GM19351 (cell line): ENCODE results near the gene NRDE2.

Experiments used
- ATAC-seq: cut with Tn5 transposase; IDR thresholded peaks from one replicate; pipeline ENCODE4 v1.9.1; 2021; ENCODE audit warnings: mild to moderate bottlenecking, moderate library complexity; ENCODE audit not compliant: unreplicated experiment

NRDE2 gene

DNA sequence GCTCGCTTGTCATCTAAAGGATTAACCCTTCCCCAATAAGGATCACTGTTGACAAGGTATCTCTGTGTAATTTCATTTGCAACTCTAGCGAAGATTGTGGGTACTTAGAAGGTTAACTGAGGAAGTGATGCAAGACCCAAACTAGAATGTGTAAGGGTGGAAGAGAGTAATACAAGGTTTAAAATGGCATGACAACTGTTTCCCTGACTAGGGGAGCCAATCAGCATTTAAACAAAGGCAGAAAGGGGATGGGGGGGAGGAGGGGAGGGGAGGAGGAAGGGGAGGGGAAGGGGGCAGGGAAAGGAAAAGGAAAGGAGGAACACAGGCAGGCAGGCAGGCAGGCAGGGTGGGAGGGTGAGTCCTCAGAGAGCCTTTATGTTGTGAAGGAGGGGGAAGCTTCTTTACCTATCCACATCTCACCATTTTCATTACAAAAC lies 31.1 kb downstream of the NRDE2 start:
- ATAC-seq = no peak

- no peak for ATAC-seq
Measured at GRCh38 chr14:90299408-90299807, 32.3 kb downstream of the NRDE2 start.

DNA sequence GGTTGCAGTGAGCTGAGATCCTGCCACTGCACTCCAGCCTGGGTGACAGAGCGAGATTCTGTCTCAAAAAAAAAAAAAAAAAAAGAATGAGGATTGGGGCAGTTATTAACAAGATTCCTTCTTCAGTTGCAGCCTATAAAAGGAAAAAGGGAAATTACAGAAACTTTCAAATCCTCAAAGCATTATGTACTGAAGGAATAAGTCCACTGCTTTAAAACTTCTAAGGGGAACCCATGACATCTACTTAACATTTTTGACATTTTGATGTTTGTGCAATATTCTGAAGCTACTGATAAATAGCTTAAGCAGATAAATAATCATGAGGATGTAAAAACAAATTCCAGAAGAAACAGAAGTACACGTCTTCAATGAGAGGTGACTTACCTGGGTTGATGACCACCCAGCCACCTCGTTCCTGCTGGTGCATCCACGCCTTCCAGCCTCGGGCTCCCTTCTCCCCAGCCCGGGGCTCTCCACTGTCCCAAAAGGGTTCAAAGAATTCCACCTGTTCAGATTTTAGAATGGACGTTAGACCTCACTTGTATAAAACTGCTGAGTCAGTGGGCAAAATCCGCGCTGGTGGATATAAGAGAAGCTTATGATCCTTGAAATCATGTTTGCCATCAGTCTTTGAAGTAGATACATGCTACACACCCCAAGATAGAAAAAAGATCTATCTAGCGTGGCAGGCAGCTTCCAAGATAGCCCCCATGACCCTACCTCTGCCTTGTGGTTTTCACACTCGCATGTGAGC lies 33.7 kb downstream of the NRDE2 start:
- no peak for ATAC-seq

GRCh38 chr14:90296641-90297040 lies 35.1 kb downstream of the NRDE2 start:
- no peak for ATAC-seq

DNA sequence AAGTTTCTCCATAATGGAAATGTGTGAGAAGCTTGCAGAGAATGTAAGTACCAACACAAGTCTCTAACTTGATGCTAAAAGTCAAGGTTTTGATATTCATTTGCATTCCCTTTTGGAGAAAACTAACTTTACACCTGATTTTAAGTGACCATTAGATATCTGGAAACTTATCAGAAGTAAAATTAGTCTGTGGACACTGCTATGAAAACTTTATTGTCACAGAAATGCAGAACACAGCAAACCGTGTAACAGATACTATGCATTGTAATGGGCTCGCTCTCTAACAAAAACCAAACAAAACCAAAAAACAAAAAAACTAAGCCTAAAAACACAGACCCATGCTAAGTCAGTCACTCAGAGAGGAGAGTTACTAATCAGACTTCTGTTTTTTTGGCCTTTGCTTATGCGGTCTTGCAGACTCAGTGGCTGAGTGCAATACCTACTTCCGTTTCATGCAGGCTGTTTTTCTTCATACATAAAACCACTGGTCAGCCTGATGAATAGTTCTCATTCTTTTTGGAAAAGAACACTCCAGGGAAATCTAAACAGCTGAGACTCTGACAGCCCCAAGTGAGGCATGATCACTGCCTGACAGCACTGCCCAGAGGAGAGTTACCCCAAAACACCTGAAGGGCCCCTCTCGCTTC lies 35.7 kb downstream of the NRDE2 start:
- no peak for ATAC-seq

DNA sequence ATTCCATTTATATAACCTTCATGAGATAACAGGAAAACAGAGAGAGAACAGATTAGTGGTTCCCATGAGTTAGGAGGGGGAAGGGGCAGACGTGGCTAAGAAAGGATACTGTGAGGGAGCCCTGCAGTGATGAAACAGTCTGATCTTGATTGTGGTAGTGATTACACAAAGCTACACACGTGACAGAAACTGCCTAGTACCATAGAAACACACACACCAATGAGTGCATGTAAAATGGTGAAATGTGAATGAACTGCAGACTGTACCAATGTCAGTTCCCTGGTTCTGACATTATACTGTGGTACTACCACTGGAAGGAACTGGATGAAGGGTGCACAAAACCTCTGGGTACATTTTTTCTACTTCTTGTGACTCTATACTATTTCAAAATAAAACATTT lies 36.9 kb downstream of the NRDE2 start:
- ATAC-seq = no peak

DNA sequence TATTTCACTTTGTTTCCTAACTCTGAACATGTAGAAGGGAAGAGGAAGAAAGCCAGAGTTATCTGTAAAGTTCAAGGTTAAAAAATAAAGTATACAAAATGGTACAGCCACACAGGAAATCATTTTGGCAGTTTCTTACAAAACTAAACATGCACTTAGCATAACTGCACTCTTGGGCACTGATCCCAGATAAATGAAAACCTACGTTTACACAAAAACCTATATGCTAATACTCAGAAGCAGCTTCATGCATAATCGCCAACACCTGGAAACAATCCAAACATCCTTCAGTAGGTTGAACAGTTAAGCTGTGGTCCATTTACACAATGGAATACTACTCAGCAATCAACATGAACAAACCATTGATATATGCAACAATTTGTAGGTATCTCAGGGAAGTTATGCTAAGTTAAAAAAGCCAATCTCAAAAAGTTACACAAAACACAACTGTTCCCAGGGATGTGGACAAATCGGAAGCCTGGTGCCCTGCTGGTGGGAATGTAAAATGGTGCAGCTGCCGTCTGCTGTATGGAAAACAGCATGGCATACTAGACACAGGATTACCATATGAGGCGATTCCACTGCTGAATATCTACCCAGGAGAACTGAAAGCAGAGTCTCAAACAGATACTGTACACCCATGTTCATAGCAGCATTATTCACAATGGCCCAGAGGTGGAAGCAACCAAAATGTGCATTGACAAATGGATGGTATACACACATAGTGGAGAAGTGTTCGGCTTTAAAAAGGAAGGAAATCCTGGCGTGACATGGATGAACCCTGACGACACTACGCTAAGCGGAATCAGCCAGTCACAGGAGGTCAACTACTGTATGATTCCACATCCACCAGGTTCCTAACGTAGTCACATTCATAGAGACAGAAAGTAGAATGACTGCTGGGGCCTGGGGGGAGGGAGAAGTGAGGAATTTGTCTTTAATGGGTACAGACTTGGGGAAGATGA lies 37.7 kb downstream of the NRDE2 start:
- no peak for ATAC-seq

DNA sequence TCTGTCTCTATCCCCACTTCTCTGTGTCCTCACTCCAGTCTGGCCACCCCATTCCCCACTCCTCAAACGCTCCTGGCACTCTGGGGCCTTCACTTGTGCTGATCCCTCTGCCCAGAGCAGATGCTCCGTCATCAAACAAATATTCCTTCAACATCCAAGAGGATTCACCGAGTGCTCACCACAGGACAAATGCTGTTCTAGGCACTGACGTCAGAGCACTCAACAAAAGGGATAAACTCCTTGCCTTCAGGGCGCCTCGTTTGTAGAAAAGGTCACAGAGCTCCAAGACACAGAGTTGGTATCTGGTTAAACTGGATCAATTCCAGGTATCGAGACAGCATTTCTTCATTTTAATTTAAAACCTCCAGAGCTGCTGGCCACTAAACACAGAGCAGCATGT lies 40.0 kb downstream of the NRDE2 start:
- ATAC-seq = no peak

DNA sequence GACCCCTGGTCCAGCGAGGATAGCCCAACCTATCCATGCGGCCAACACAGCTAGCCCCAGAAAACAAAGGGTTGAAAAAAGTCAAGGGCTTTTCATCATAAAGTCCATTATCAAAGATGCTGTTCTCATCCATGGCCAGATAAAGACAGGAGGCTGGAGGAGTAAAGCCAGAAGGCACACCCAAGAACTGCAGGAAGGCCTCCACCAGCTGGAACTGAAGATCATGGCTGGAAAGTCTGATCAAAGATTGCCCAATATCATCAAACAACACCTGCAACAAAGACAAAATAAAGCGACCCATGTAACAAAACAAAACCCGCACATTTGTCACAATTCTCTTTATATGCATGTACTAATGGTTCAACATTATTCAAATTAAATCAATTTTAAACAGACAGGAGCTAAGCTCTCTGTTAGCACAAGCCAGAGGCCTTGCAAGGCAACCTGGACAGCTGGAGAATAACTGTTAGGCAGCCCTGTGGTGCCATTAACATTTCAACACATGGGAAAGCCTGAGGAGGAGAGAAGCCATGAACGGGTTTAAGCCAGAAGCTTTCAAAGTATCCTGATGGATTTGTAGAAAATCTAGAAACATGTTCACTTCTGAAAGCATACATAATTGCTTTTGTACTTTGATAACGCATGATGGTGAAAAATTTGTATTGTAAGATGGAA lies 41.3 kb downstream of the NRDE2 start:
- ATAC-seq = no peak

DNA sequence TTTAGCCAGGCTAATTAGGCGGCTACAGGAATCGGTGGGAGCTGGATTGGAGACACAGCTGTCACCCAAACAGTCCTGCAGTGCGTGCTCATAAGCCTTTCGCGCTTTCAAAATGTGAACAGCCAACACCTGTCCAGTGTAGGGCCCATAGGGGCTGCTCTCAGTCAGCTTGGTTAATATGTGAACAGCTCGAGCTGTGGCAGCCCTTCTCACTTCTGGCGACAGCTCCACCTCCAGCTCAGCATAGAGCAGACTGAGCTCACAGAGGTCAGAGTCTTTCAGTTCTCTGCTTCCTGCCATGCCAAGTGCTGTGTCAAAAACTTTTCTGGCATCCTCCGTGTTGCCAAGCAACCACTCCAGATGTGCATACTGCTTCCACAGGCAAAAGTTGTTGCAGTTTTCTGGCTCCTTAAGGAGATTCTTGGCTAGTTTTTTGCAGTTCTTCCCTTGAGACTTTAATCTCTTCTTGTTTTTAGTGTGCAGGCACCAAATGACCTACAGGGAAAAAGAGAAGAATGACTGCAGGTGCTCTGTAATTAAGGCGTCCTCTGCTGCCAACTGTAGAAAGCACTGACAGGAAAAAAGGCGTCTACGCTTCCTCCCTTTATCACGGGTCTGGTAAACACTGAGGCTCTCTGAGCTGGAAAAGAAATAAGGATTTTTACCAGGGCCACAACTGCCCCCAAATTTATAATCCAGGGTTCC lies 42.9 kb downstream of the NRDE2 start:
- no peak for ATAC-seq

GRCh38 chr14:90287791-90288190 lies 44.0 kb downstream of the NRDE2 start:
- no peak for ATAC-seq

DNA sequence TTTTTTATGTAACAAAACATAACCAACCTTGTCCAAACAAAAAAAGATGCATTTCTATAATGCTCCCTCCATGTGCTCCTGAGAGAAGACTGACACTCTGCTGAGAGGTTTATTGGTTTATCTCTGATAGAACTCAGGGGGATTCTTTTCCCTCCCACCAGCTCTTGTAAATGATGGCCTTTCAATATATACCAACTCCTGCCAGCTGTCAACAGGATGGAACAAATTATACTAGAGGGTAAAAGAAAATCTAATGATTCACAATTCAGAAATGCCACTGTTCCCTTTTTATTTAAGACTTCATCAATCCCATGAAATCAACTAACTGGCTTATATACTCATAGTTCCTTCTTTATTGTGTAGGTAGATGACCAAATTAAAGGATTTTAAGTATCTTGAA lies 50.0 kb downstream of the NRDE2 start:
- no peak for ATAC-seq

- ATAC-seq = no peak
Measured at GRCh38 chr14:90281261-90281660, 50.5 kb downstream of the NRDE2 start.

- no peak for ATAC-seq
Measured at GRCh38 chr14:90280096-90280495, 51.6 kb downstream of the NRDE2 start.

GRCh38 chr14:90278199-90279175 lies 53.3 kb downstream of the NRDE2 start:
- ATAC-seq = no peak

DNA sequence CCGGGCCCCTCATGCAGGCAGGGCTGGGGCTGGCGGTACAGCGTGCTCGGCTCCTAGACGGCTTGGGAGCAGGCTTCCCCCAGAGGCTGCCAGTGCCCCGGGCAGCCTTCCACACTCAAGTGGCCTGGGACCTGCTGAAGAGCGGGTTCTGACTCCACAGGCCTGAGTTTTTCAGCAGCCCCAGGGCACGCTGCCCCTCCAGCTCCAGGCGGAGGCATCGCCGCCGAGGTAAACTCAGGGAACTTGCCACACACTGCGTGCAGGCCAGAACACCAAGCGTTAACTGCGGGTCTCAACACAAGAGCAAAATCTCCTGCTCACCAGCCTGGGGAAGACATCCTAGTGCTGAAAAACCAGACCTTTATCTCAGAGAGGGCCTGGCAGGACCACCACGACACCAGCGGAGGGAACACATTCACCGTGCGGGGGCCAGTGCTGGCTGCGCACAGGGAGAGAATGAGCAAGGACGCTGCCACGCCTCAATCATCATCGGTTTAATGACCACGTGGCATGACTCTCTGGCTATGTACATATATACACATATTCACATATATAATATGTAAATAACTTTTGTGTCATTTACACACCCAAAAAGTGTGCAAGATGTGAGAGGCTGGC lies 54.1 kb downstream of the NRDE2 start:
- ATAC-seq = no peak

DNA sequence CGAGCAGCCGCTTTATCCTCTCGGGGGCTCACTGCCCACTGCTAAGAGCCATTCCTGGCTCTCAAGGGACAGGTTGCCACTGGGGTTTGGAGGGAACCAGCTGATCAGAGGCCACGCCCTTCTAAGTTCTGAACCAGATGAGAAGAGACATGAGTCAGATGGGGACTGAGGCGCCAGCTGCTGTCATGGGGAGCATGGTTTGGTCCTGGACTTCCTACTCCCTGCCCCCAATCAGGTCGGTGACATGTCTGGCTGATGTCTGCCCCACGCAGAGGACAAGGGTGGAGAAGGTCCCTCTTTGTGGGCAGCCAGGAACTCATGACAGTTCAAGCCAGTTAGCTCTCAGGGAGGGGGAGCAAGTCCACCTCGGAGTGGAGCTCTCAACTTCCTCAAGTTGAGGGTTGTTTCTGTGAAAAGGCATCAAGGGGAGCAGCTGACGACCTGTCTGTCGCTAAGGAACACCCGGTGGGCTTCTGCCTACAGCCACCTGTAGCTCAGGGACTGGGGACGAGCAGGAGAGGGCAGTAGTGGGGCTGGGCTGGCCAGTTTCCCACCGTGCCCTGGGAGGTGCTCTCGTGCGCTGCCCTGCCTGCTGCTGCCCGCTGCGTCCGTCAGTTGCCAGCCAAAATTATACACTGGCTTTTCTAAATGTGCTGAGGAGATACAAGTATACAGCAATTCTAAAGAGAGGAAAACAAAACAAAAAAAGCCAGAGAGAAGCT lies 54.9 kb downstream of the NRDE2 start:
- ATAC-seq = no peak

DNA sequence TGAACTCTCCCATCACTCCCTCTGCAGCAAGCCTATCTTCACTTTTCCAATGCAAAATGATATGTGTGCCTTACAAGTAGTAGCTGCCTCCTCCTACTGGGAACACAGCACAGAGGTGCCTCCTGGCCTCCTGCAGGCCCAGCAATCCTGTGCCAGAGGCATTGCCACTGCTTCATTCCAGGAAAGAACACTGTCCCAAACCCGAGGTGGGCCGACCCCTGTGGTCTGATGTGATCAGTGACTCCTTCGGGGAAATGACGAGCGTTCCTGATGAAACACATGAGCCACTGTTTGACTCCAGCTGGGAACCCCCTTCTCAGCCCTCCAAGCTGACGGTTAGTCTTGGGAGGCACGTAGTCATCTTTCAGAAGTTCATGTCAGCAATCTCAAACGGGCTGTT lies 55.9 kb downstream of the NRDE2 start:
- no peak for ATAC-seq
